ENCODE measurements around the gene TLE2.

GRCh38 chr19:3036119-3036976 lies 7.3 kb upstream of the TLE2 start:
- TF ChIP-seq GTF2F1 (IDR thresholded peaks at IDR 0.05; ENCODE audit: low read depth, low read length) (no peak), FIP1L1 (IDR thresholded peaks at IDR 0.05; ENCODE audit: low read depth, low read length, poor library complexity, severe bottlenecking) (peak; percentile 47), SETDB1 (IDR thresholded peaks at IDR 0.05; ENCODE audit: low read length) (no peak), ZNF717 (CRISPR knock-in tag; IDR thresholded peaks at IDR 0.05) (no peak), ZNF165 (CRISPR knock-in tag; IDR thresholded peaks at IDR 0.05; ENCODE audit: borderline replicate concordance) (no peak), NFRKB (IDR thresholded peaks at IDR 0.05; ENCODE audit: low read depth) (no peak), ZNF384 (IDR thresholded peaks at IDR 0.05; ENCODE audit: low read depth, low read length) (no peak), ELK1 (CRISPR knock-in tag; IDR thresholded peaks at IDR 0.05) (no peak), NR0B1 (IDR thresholded peaks at IDR 0.05; ENCODE audit: partially characterized antibody) (no peak), BCL6 (CRISPR knock-in tag; IDR thresholded peaks at IDR 0.05) (no peak), ZNF668 (CRISPR knock-in tag; IDR thresholded peaks at IDR 0.05) (no peak), MXI1 (IDR thresholded peaks at IDR 0.05; ENCODE audit: low read depth, low read length) (no peak), MYBL2 (IDR thresholded peaks at IDR 0.05; ENCODE audit: low read depth) (no peak), MYBL2 (CRISPR knock-in tag; IDR thresholded peaks at IDR 0.05; ENCODE audit: borderline replicate concordance) (no peak)
